ENCODE measurements around the gene HSDL1.

- no peak for TF ChIP-seq CBX8 (IDR thresholded peaks at IDR 0.05; ENCODE audit: borderline replicate concordance, low read depth, low read length)
- TF ChIP-seq EP300 (IDR thresholded peaks at IDR 0.05; ENCODE audit: borderline replicate concordance in 1 of 2, low read depth in 2 of 2, low read length in 2 of 2), result no peak
- TF ChIP-seq SP1 (IDR thresholded peaks at IDR 0.05; ENCODE audit: low read depth, low read length), result no peak
- no peak for TF ChIP-seq CTCF (IDR thresholded peaks at IDR 0.05; ENCODE audit: control extremely low read depth in 1 of 3, insufficient read depth in 1 of 3, low read depth in 1 of 3, low read length in 3 of 3)
Observed at GRCh38 chr16:84080813-84081212, 64.2 kb downstream of the HSDL1 start.
